Vagina (tissue), 2 donors: Measurements from ENCODE around the gene MORF4L1. TPM values are rescaled to one million over a fixed set of nuclear protein-coding genes. Genes with fewer than 3 reads are reported as not detected.

ENCODE experiments used
- DNase-seq, 2 donors: peaks; one replicate each; pipeline ENCODE4 v3.0.0-alpha.2; 2017; ENCODE audit errors: extremely low spot score in 2 of 2
- H3K27ac ChIP-seq: fragments of 200-600 bp; sonication (generic); one replicate; pipeline ENCODE4 v1.5.1; 2019
- H3K27me3 ChIP-seq: fragments of 200-600 bp; sonication (generic); one replicate; pipeline ENCODE4 v1.5.1; 2019
- H3K36me3 ChIP-seq, 2 donors: fragments of 200-600 bp; sonication (generic); one replicate each; pipeline ENCODE4 v1.5.1; 2017 to 2019
- H3K4me1 ChIP-seq: fragments of 200-600 bp; sonication (generic); one replicate; pipeline ENCODE4 v1.5.1; 2019
- H3K4me3 ChIP-seq, 2 donors: fragments of 200-600 bp; sonication (generic); 1 replicate in 1 of 2; 2 replicates in 1 of 2; pipeline ENCODE4 v1.5.1; 2016 to 2019
- H3K9me3 ChIP-seq: fragments of 200-600 bp; sonication (generic); one replicate; pipeline ENCODE4 v1.5.1; 2019
- CTCF ChIP-seq, 3 experiments: fragments of 450-650 bp in 2 of 3; fragments of 200-600 bp in 1 of 3; sonication (generic) in 1 of 3; IDR thresholded peaks; one replicate each; pipeline ENCODE4 v1.5.1; 2017 to 2019; ENCODE audit warnings: antibody characterized with exemption in 3 of 3, mild to moderate bottlenecking in 2 of 3, moderate library complexity in 2 of 3
- POLR2A ChIP-seq, 2 donors: fragments of 450-650 bp; IDR thresholded peaks; one replicate each; pipeline ENCODE4 v1.6.1; 2017; ENCODE audit warnings: antibody characterized with exemption in 2 of 2, mild to moderate bottlenecking in 2 of 2, moderate library complexity in 2 of 2
- POLR2AphosphoS5 ChIP-seq, 2 donors: sonication (generic); formaldehyde crosslinking; IDR thresholded peaks; one replicate each; pipeline ENCODE4 v1.9.0; 2017; ENCODE audit warnings: antibody characterized with exemption in 2 of 2, mild to moderate bottlenecking in 2 of 2, low read depth in 1 of 2; ENCODE audit not compliant: insufficient read depth in 1 of 2
- intact Hi-C: fragments of 100-400 bp; cut with DNase I; formaldehyde crosslinking; loops from one replicate; pipeline ENCODE4 v1.15.1; 2023
- small RNA-seq: library from RNA; depleted of rRNA; stranded (forward); fragments of <200 nt; gene quantifications from one replicate; pipeline ENCODE3, GENCODE V24; 2016
- total RNA-seq: library from RNA; depleted of rRNA; stranded (reverse); fragments of >200 nt; gene quantifications from one replicate; pipeline ENCODE4 v1.2.3, GENCODE V29; 2016

Gene MORF4L1
- total RNA-seq, 1 donor from 2014 or later = 170 TPM

- TF ChIP-seq CTCF (IDR thresholded peaks at IDR 0.05) (no peak), POLR2AphosphoS5 (IDR thresholded peaks at IDR 0.05; ENCODE audit: insufficient read depth in 1 of 2, low read depth in 1 of 2) (no peak), POLR2A (IDR thresholded peaks at IDR 0.05) (no peak)
Measured at GRCh38 chr15:78947506-78947905, 74.8 kb downstream of the MORF4L1 start.

More at GRCh38 chr15:78947506-78947905, 74.8 kb downstream of the MORF4L1 start:
- Histone ChIP-seq H3K9me3 (no peaks in the 10 kb centered on the region), H3K36me3 (no peaks in the 10 kb centered on the region), H3K4me3 (no peak overlapping the region), H3K27ac (no peak overlapping the region), H3K4me1 (peaks cover 28% of the 10 kb centered on the region), H3K27me3 (no peaks in the 10 kb centered on the region)
- intact Hi-C loops = no loop called here
- no peak for DNase-seq

Small RNAs within 50 kb of the gene (small RNA-seq; reads per million reads assigned to genes)
- gene RNU6-415P = not detected

Other genes starting within 250 kb of the MORF4L1 start
- gene CHRNB4, start 231.7 kb upstream of the MORF4L1 start, total RNA-seq = 0.74 TPM
- 2.5 TPM for gene ADAMTS7, start 61.4 kb upstream of the MORF4L1 start, total RNA-seq
- gene CTSH, start 72.2 kb downstream of the MORF4L1 start, total RNA-seq = 110 TPM
- gene RASGRF1, start 217.9 kb downstream of the MORF4L1 start, total RNA-seq = not detected